ENCODE data around the gene SPAG16. TPM values are rescaled to one million over a fixed set of nuclear protein-coding genes. Genes with fewer than 3 reads are reported as not detected.

The SPAG16 gene
- total RNA-seq, 1 experiment from 2014 or later, result 17.3 TPM

- no peak overlapping the region for H3K4me2 ChIP-seq (ENCODE audit: insufficient read depth, insufficient read length, low read length)
- no peak overlapping the region for H3K23ac ChIP-seq (ENCODE audit: insufficient read length, low read depth, low read length)
- H3K36me3 Mint-ChIP-seq (ENCODE audit: insufficient read depth in 1 of 3, low read depth in 3 of 3), result no peaks in the 10 kb centered on the region
- H4K91ac ChIP-seq (ENCODE audit: insufficient read length, low read depth, low read length), result no peak overlapping the region
- no peaks in the 10 kb centered on the region for H3K9me3 ChIP-seq (ENCODE audit: control insufficient read depth, low read depth, low read length)
- no peak overlapping the region for H3K4me3 Mint-ChIP-seq
- H3K79me1 ChIP-seq (ENCODE audit: insufficient read depth, low read depth, low read length, poor library complexity, severe bottlenecking), result no peaks in the 10 kb centered on the region
- no peak overlapping the region for H2AK5ac ChIP-seq (ENCODE audit: insufficient read length, low read length)
- H2BK15ac ChIP-seq (ENCODE audit: low read depth, low read length), result no peak overlapping the region
- no peak overlapping the region for H3K56ac ChIP-seq (ENCODE audit: insufficient read length, low read depth, low read length)
- no peak overlapping the region for H4K5ac ChIP-seq (ENCODE audit: insufficient read length, low read depth, low read length)
- H3K4ac ChIP-seq (ENCODE audit: low read depth, low read length), result no peak overlapping the region
- no peaks in the 10 kb centered on the region for H3K4me1 Mint-ChIP-seq
- H3K14ac ChIP-seq (ENCODE audit: insufficient read depth, low read length), result no peak overlapping the region
- H3K27me3 ChIP-seq (ENCODE audit: insufficient read depth, low read length), result no peaks in the 10 kb centered on the region
- H3K27ac ChIP-seq (ENCODE audit: insufficient read length, low read depth, low read length), result no peak overlapping the region
- no peak overlapping the region for H2BK120ac ChIP-seq (ENCODE audit: low read depth, low read length, poor library complexity, severe bottlenecking)
- H3K23me2 ChIP-seq (ENCODE audit: insufficient read length, low read depth, low read length, poor library complexity, severe bottlenecking), result no peaks in the 10 kb centered on the region
- DNase-seq, result no peak
- H3K27ac Mint-ChIP-seq, result 0 out of 7 replicates have a peak overlapping the region, but pooled peaks of 1 of the 3 experiments have one; percentile 10
- no peak overlapping the region for H2BK12ac ChIP-seq (ENCODE audit: insufficient read length, low read depth, low read length)
- H2BK5ac ChIP-seq (ENCODE audit: insufficient read length, low read length), result no peak overlapping the region
- no peak overlapping the region for H2AFZ ChIP-seq (ENCODE audit: low read length)
- H2BK20ac ChIP-seq (ENCODE audit: low read depth, low read length, poor library complexity, severe bottlenecking), result no peak overlapping the region
- no peak overlapping the region for H3T11ph ChIP-seq (ENCODE audit: low read length)
- H3K27me3 Mint-ChIP-seq (ENCODE audit: low read depth), result no peaks in the 10 kb centered on the region
- no peak overlapping the region for H3K9ac ChIP-seq (ENCODE audit: extremely low read depth, insufficient read length, low read length)
- no peak overlapping the region for H3K18ac ChIP-seq (ENCODE audit: insufficient read length, low read depth, low read length)
- no peaks in the 10 kb centered on the region for H3K79me2 ChIP-seq (ENCODE audit: insufficient read depth, low read length)
- no peak overlapping the region for H4K8ac ChIP-seq (replicated peaks; ENCODE audit: insufficient read length, low read depth, low read length)
- H3K4me1 ChIP-seq (ENCODE audit: insufficient read depth, low read length), result no peaks in the 10 kb centered on the region
- no peak for TF ChIP-seq CTCF (conservative IDR thresholded peaks at IDR 0.05)
- WGBS (ENCODE audit: extremely low coverage, insufficient read length, low lambda C conversion rate), result no CpG with 5 or more reads among the region's 1 CpG
- no peaks in the 10 kb centered on the region for H4K20me1 ChIP-seq (ENCODE audit: control insufficient read depth, insufficient read depth, insufficient read length)
- no peaks in the 10 kb centered on the region for H3K9me3 Mint-ChIP-seq
Measured at GRCh38 chr2:213846856-213847255, 562.6 kb downstream of the SPAG16 start.

Measured in H9 (cell line).